ENCODE data around the gene HIKESHI.

Gene HIKESHI

GRCh38 chr11:86370922-86371594 is 69.0 kb downstream of the HIKESHI start:
- no peak for DNase-seq
- H3K9me3 ChIP-seq: no peaks in the 10 kb centered on the region
- H3K4me3 ChIP-seq: no peak overlapping the region
- intact Hi-C loops (cut with DNase I; ENCODE audit: low total_unique reads): no loop called here
- H3K27me3 ChIP-seq: no peaks in the 10 kb centered on the region
- TF ChIP-seq CTCF (IDR thresholded peaks at IDR 0.05): no peak
- peaks cover 0 to 8% (median 0%) of the 10 kb centered on the region in 4 donors for H3K4me1 ChIP-seq
- no peaks in the 10 kb centered on the region for H3K36me3 ChIP-seq
- no peak overlapping the region for H3K27ac ChIP-seq

GRCh38 chr11:86372041-86372440 is 70.0 kb downstream of the HIKESHI start:
- DNase-seq: no peak
- peaks cover 0 to 8% (median 0%) of the 10 kb centered on the region in 4 donors for H3K4me1 ChIP-seq
- no peaks in the 10 kb centered on the region for H3K27me3 ChIP-seq
- intact Hi-C loops (cut with DNase I; ENCODE audit: low total_unique reads): no loop called here
- H3K36me3 ChIP-seq: no peaks in the 10 kb centered on the region
- no peaks in the 10 kb centered on the region for H3K9me3 ChIP-seq
- H3K4me3 ChIP-seq: no peak overlapping the region
- TF ChIP-seq CTCF (IDR thresholded peaks at IDR 0.05): no peak
- no peak overlapping the region for H3K27ac ChIP-seq

GRCh38 chr11:86372586-86372985 is 70.5 kb downstream of the HIKESHI start:
- intact Hi-C loops (cut with DNase I; ENCODE audit: low total_unique reads): no loop called here
- H3K4me1 ChIP-seq: peaks cover 0 to 8% (median 0%) of the 10 kb centered on the region in 4 donors

GRCh38 chr11:86374069-86374468 is 72.0 kb downstream of the HIKESHI start:
- DNase-seq: no peak

More at GRCh38 chr11:86372586-86372985, 70.5 kb downstream of the HIKESHI start:
- Histone ChIP-seq H3K9me3 (no peaks in the 10 kb centered on the region), H3K27ac (no peak overlapping the region), H3K27me3 (no peaks in the 10 kb centered on the region), H3K36me3 (no peaks in the 10 kb centered on the region), H3K4me3 (no peak overlapping the region)
- TF ChIP-seq CTCF (IDR thresholded peaks at IDR 0.05): no peak
- DNase-seq: no peak

GRCh38 chr11:86374586-86374985 is 72.5 kb downstream of the HIKESHI start, which contains the start of gene CCDC81:
Gene CCDC81 (plus strand): TSS chr11:86374887. CDS start chr11:86375164, 277 bp downstream.
- Histone ChIP-seq H3K4me3 (peak within 1 kb of the TSS; percentile 16 to 44), H3K36me3 (no peaks in the 10 kb centered on the region), H3K4me1 (peaks cover 0 to 8% (median 0%) of the 10 kb centered on the region in 4 donors), H3K9me3 (no peaks in the 10 kb centered on the region), H3K27ac (no peak within 1 kb of the TSS), H3K27me3 (no peaks in the 10 kb centered on the region)
- intact Hi-C loops (cut with DNase I; ENCODE audit: low total_unique reads): no loop called here
- no peak for TF ChIP-seq CTCF (IDR thresholded peaks at IDR 0.05)
- DNase-seq: no peak

More at GRCh38 chr11:86374069-86374468, 72.0 kb downstream of the HIKESHI start:
- Histone ChIP-seq H3K4me1 (peaks cover 0 to 8% (median 0%) of the 10 kb centered on the region in 4 donors), H3K27ac (no peak overlapping the region), H3K27me3 (no peaks in the 10 kb centered on the region), H3K4me3 (peak overlapping the region in 1 of 2 donors; percentile 44), H3K36me3 (no peaks in the 10 kb centered on the region), H3K9me3 (no peaks in the 10 kb centered on the region)
- TF ChIP-seq CTCF (IDR thresholded peaks at IDR 0.05): no peak
- intact Hi-C loops (cut with DNase I; ENCODE audit: low total_unique reads): no loop called here

Measured in tibial artery (tissue), 4 donors.